AG10803 (cell line): ENCODE results near the gene ALG1.

Experiments used
- DNase-seq: peaks from one replicate; pipeline ENCODE4 v3.0.0; 2010; ENCODE audit warnings: low read depth
- H3K4me3 ChIP-seq: 2 replicates; pipeline ENCODE4 v1.5.1; 2011; ENCODE audit warnings: mild to moderate bottlenecking, low read length, control low read depth
- TF ChIP-seq, protein P1 (sequence below): conservative IDR thresholded peaks from 2 replicates; pipeline ENCODE4 v1.5.1; 2011; ENCODE audit warnings: mild to moderate bottlenecking, low read length, control low read depth, inconsistent platforms

The ALG1 gene

DNA sequence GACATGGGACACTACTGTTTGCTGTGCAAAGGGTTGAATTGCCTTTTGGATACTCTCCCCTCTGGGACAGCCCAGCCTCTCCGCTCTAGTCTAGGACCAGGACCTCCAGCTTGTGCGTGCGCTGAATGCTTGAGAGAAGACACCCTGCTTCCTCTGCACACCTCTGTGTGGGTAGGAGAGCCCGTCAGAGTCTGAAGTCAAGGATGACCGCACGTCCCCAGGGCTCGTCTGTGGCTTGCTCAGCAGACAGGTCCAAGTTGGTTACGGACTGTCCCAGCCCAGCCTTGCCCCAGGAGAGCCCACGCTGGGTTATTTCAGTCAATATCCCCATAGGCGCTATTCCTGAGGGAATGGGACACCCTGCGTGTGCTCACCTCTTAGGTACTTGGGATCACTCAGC, 9.6 kb upstream of the ALG1 start:
- DNase-seq = no peak
- H3K4me3 ChIP-seq = no peak overlapping the region
- TF ChIP-seq, protein P1, sequence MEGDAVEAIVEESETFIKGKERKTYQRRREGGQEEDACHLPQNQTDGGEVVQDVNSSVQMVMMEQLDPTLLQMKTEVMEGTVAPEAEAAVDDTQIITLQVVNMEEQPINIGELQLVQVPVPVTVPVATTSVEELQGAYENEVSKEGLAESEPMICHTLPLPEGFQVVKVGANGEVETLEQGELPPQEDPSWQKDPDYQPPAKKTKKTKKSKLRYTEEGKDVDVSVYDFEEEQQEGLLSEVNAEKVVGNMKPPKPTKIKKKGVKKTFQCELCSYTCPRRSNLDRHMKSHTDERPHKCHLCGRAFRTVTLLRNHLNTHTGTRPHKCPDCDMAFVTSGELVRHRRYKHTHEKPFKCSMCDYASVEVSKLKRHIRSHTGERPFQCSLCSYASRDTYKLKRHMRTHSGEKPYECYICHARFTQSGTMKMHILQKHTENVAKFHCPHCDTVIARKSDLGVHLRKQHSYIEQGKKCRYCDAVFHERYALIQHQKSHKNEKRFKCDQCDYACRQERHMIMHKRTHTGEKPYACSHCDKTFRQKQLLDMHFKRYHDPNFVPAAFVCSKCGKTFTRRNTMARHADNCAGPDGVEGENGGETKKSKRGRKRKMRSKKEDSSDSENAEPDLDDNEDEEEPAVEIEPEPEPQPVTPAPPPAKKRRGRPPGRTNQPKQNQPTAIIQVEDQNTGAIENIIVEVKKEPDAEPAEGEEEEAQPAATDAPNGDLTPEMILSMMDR = no peak

DNA sequence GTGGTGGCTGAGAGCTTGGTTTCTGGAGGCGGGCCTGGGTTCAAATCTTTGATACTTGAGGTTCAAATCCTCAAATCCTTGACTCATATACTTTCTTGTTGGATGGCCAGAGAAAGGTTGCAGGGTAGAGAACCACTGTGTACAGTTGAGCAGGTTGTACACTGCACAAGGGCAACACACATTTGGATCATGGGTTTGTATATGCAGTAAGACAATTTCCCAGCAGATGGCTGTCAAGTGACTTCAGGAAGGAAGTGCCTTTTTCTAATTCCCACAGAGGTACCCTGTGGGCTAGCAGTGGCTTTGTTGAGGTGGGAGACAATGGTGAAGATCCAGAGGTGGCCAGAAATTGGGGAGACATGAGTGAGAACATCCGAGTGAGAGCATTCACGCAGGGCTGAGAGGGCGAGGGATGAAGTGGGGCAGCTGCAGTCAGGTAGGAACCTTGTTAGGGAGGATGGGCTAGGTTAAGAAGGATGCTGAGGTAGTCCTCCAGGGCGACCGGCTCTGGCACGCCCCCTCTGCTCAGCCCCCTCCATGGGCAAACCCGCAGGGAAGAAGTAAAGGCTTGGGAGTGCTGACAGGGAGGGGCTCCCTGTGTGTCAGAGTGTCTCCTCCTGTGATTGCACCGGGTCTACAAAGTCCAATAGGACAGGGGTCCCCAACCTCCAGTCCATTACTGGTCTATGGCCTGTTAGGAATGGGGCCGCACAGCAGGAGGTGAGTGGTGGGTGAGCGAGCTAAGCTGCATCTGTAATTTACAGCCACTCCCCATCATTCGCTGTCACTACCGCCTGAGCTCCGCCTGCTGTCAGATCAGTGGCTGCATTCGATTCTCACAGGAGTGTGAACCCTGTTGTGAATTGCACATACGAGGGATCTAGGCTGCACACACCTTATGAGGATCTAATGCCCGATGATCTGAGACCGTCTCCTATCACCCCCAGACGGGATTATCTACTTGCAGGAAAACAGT, 8.6 kb upstream of the ALG1 start:
- TF ChIP-seq, protein P1 = no peak
- no peak for DNase-seq

DNA sequence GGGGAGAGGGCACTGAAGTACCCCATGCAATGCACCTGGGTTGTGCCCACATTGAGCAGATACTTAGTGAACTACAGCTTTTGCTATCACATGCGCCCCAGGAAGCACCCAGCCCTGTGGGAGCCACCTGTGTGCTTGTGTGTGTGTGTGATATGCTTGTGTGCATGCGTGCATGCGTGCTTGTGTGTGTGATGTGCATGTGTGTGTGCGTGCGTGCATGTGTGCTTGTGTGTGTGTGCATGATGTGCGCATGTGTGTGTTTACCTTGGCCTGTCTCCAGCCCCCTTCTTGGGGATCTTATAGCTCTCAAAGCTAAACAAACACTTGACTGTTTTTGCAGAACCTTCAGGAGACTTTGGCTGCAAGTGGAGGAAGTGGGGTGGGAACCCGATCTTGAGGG, 6.7 kb upstream of the ALG1 start:
- no peak overlapping the region for H3K4me3 ChIP-seq
- no peak for DNase-seq
- TF ChIP-seq, protein P1 = no peak

More for the DNA sequence above, 8.6 kb upstream of the ALG1 start:
- H3K4me3 ChIP-seq = no peak overlapping the region

DNA sequence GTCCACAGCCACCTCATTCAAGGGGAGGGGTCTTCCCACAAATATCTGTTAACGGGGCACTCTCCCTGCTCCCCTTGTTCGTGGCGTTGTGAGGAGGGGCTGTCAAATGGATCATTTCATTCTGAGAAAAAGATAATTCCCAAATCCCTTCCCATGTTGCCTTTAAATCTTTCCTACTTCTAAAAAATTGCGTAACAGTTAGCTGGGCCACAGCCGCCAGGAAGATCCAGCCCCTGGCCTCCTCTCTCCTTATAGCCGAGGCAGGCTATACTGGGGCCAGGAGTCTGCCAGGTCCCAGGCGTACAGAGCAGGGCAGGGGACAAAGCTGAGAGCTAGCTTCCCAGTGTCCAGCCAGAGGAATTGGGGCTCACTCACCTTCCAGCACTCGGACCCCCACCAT, 6.3 kb upstream of the ALG1 start:
- H3K4me3 ChIP-seq = no peak overlapping the region

DNA sequence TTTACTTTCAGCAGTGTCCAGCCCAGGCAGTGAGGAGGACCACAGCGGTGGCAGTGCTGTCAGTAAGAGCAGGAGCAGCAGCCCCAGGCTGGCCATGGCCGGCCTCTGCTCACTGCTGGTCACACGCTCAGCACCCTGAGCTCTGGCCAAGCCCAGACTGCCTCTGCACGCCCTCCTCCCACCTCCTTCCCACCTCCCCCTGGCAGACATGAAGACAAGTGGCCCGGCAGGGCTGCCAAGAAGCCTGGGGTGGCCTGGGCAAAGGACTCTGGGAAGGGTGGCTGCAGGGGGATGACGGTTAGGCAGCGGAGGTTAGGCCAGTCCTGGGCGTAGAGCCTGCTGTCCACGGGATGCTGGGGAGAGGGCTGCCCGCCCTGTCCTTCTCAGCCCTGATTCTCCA, 5.8 kb upstream of the ALG1 start, which contains the start of gene C16orf89:
C16orf89 (minus strand) TSS at position 144 of the 400 bp plus-strand sequence; CDS start at position 96, 48 bp downstream.
- TF ChIP-seq, protein P1 = no peak
- no peak for DNase-seq
- no peak within 1 kb of the TSS for H3K4me3 ChIP-seq

More for the DNA sequence above, 6.3 kb upstream of the ALG1 start:
- TF ChIP-seq, protein P1 = no peak
- DNase-seq = no peak

DNA sequence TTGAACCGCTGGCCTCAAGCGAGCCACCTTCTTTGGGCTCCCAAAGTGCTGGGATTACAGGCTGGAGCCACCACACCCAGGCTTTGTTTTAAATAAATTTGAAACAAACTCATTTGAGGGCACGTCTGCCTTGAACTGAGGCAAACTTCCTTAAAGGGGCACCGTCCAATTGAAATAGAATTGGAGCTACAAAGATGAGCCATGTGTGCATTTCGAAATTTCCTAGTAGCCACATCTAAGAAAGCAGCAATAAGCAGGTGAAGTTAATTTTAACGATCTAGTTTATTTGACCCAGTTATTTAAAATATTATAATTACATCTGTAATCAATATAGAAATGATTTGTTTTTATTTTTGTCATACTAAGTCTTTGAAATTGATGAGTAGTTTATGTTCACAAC, 5.1 kb upstream of the ALG1 start:
- TF ChIP-seq, protein P1 = no peak
- no peak overlapping the region for H3K4me3 ChIP-seq
- no peak for DNase-seq

DNA sequence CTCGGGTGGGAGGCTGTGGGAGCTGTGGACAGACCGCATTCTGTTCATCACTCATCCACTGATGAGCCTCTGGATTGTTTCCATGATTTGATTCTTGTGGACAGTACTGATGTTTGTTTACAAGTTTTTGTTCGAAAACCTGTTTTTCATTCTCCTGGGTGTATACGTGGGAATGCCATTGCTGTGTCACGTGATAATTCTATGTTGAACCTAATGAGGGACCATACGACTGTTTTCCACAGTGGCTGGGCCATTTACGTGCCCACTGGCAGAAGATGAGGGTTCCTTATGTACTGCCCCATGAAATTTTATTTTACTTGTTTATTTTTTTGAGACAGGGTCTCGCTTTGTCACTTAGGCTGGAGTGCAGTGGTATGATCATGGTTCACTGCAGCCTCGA, 2.6 kb upstream of the ALG1 start:
- H3K4me3 ChIP-seq = no peak overlapping the region
- TF ChIP-seq, protein P1 = no peak
- DNase-seq = no peak
